Stimulated activated CD8-positive, alpha-beta memory T cell treated with anti-CD3 and anti-CD28 coated beads, Interleukin-12 subunit alpha, Interleukin-12 subunit beta, amount 100 ng/mL, for 1 hour (primary cell): Measurements from ENCODE around the gene PMS2.
A peak's percentile ranks its signal among the peaks of the same experiment; 100 is the strongest.
"Not testable (repeated sequence)": the region's sequence is repeated elsewhere in the genome, so short reads cannot be mapped to it uniquely, and the experiment has no call there.

Experiments used
- DNase-seq: peaks from one replicate; pipeline ENCODE4 v3.0.0-alpha.2; 2020; ENCODE audit warnings: low read depth

Gene PMS2

GRCh38 chr7:6008668-6009611, at the start of gene PMS2, which contains the start of gene AIMP2:
PMS2 (minus strand) TSS chr7:6009049; CDS start chr7:6009019, 30 bp downstream.
AIMP2 (plus strand) TSS chr7:6009272; CDS start chr7:6009364, 92 bp downstream.
- peak; percentile 94 for DNase-seq

GRCh38 chr7:6057316-6058129, 48.7 kb upstream of the PMS2 start:
- DNase-seq = no peak

- no peak for DNase-seq
Observed at GRCh38 chr7:6056616-6057015, 47.8 kb upstream of the PMS2 start.

- DNase-seq = not testable (repeated sequence)
Observed at GRCh38 chr7:6051185-6051584, 42.3 kb upstream of the PMS2 start.

GRCh38 chr7:6049780-6050179, 40.9 kb upstream of the PMS2 start:
- DNase-seq = no peak

GRCh38 chr7:6035686-6036085, 26.8 kb upstream of the PMS2 start:
- no peak for DNase-seq

- no peak for DNase-seq
Observed at GRCh38 chr7:6035165-6035564, 26.3 kb upstream of the PMS2 start.

- DNase-seq = no peak
Observed at GRCh38 chr7:6032641-6033040, 23.8 kb upstream of the PMS2 start.

GRCh38 chr7:6032167-6032566, 23.3 kb upstream of the PMS2 start:
- no peak for DNase-seq

- no peak for DNase-seq
Observed at GRCh38 chr7:6031567-6031966, 22.7 kb upstream of the PMS2 start.

GRCh38 chr7:6030988-6031387, 22.1 kb upstream of the PMS2 start, which contains the start of gene ANKRD61:
ANKRD61 (plus strand) TSS chr7:6031376; CDS start chr7:6031376, 0 bp downstream.
- no peak for DNase-seq

- no peak for DNase-seq
Observed at GRCh38 chr7:6028563-6028962, 19.7 kb upstream of the PMS2 start.

GRCh38 chr7:6027806-6028365, 19.0 kb upstream of the PMS2 start:
- no peak for DNase-seq

- DNase-seq = no peak
Observed at GRCh38 chr7:6026820-6027311, 18.0 kb upstream of the PMS2 start.

GRCh38 chr7:6026011-6026819, 17.4 kb upstream of the PMS2 start:
- DNase-seq = peak; percentile 52

- no peak for DNase-seq
Observed at GRCh38 chr7:6023974-6024435, 15.2 kb upstream of the PMS2 start.

- DNase-seq = no peak
Observed at GRCh38 chr7:6022707-6023106, 13.9 kb upstream of the PMS2 start.

GRCh38 chr7:6020371-6021286, 11.8 kb upstream of the PMS2 start:
- no peak for DNase-seq

- DNase-seq = no peak
Observed at GRCh38 chr7:6016653-6016966, 7.8 kb upstream of the PMS2 start.

- no peak for DNase-seq
Observed at GRCh38 chr7:6015917-6016652, 7.2 kb upstream of the PMS2 start.
